PC-3 (cell line): ENCODE data around the gene OR1K1.

Experiments
- CTCF ChIP-seq: fragments of 300-600 bp; sonication (generic); conservative IDR thresholded peaks from 2 replicates; pipeline ENCODE4 v1.5.1; 2017; ENCODE audit warnings: antibody characterized with exemption, low read depth, mild to moderate bottlenecking, low read length
- EZH2 ChIP-seq: fragments of 300-600 bp; sonication (generic); IDR thresholded peaks from one replicate; pipeline ENCODE4 v1.6.1; 2017; ENCODE audit warnings: antibody characterized with exemption, mild to moderate bottlenecking, low read length; ENCODE audit not compliant: unreplicated experiment

GRCh38 chr9:122832194-122832593, 32.3 kb downstream of the OR1K1 start:
- TF ChIP-seq CTCF = no peak
- no peak for TF ChIP-seq EZH2
